GM12865 (cell line): Measurements from ENCODE around the gene ARMC7.
"Not testable (repeated sequence)": the region's sequence is repeated elsewhere in the genome, so short reads cannot be mapped to it uniquely, and the experiment has no call there.

Experiments
- DNase-seq: peaks from one replicate; pipeline ENCODE4 v3.0.0; 2010; ENCODE audit warnings: low read depth
- H3K4me3 ChIP-seq: 2 replicates; pipeline ENCODE4 v1.5.1; 2011; ENCODE audit warnings: mild to moderate bottlenecking, low read depth, low read length, control low read depth
- TF ChIP-seq, protein P1 (sequence below): IDR thresholded peaks from 2 replicates; pipeline ENCODE4 v1.5.1; 2011; ENCODE audit warnings: low read length, control low read depth, low read depth, inconsistent platforms; ENCODE audit not compliant: insufficient read depth; ENCODE audit errors: missing control alignments

ARMC7 gene

DNA sequence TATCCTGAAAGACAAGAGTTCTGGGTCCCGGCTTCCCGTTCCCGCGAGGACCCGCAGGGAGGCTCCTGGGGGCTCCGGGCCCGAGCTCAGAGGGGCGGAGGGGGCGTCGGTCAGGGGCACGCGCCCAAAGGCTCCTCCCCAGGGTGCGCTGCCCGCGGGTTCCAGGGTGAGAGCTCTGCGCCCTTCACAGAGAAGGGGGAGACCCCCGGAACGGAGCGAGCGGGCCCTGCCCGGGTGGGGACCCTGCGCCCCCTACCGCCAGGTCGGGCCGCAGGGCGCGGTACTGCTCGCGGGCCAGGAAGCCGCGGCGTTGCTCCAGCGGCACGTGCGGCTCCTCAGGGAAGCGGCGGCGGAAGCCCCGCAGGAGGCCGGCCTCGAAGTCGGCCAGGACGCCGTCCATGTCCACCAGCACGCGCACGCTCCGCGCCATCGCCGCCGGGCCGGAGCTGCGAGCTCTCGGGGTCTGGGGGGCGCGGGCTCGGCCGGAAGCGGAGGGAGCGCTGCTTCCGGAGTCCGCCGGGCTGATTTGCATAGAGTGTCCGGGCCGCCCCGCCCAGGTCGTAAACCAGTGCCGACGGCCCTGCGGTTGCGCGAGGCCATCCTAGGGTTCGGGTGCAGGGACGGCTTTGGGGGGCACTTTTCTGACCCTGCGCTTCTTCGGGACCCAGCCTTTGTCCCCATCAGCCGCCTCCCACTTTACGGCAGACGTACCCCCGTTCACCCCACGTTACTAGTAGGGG is 21.7 kb downstream of the ARMC7 start, which contains the start of gene NT5C:
NT5C (minus strand) TSS at position 465 of the 740 bp plus-strand sequence; CDS start at position 430, 35 bp downstream.
- TF ChIP-seq, protein P1, sequence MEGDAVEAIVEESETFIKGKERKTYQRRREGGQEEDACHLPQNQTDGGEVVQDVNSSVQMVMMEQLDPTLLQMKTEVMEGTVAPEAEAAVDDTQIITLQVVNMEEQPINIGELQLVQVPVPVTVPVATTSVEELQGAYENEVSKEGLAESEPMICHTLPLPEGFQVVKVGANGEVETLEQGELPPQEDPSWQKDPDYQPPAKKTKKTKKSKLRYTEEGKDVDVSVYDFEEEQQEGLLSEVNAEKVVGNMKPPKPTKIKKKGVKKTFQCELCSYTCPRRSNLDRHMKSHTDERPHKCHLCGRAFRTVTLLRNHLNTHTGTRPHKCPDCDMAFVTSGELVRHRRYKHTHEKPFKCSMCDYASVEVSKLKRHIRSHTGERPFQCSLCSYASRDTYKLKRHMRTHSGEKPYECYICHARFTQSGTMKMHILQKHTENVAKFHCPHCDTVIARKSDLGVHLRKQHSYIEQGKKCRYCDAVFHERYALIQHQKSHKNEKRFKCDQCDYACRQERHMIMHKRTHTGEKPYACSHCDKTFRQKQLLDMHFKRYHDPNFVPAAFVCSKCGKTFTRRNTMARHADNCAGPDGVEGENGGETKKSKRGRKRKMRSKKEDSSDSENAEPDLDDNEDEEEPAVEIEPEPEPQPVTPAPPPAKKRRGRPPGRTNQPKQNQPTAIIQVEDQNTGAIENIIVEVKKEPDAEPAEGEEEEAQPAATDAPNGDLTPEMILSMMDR: peak; percentile 81
- peak; percentile 94 for DNase-seq
- peak within 1 kb of the TSS; percentile 93 for H3K4me3 ChIP-seq

DNA sequence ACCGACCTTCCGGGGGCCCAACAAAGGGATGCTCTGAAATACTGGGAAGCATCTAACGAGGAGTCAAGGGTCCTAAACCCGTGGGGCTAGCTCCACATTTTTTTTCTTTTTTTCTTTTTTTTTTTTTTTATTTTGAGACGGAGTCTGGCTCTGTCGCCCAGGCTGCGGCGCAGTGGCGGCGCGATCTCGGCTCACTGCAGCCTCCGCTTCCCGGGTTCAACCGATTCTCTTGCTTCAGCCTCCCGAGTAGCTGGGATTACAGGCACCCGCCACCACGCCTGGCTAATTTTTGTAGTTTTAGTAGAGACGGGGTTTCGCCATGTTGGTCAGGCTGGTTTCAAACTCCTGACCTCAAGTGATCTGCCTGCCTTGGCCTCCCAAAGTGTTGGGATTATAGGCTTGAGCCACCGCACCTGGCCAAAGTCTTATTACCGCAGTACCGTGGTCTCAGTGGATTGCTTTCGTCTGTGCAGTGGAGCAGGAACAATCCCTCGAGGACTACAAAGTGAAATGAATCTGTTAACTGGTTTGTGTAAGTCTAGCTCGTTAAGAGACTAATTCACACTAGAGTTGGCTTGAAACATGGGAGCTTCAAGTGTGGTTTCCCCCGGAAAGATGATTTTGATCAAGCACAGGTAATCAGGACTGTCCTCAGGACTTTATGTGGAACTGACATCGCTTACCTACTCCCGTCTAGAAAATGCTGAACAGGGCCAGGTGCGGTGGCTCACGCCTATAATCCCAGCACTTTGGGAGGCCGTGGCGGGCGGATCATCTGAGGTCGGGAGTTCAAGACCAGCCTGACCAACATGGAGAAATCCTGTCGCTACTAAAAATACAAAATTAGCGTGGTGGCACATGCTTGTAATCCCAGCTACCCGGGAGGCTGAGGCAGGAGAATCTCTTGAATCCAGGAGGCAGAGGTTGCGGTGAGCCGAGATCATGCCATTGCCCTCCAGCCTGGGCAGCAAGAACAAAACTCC is 22.5 kb downstream of the ARMC7 start:
- DNase-seq: not testable (repeated sequence)
- peak overlapping the region; percentile 93 for H3K4me3 ChIP-seq

DNA sequence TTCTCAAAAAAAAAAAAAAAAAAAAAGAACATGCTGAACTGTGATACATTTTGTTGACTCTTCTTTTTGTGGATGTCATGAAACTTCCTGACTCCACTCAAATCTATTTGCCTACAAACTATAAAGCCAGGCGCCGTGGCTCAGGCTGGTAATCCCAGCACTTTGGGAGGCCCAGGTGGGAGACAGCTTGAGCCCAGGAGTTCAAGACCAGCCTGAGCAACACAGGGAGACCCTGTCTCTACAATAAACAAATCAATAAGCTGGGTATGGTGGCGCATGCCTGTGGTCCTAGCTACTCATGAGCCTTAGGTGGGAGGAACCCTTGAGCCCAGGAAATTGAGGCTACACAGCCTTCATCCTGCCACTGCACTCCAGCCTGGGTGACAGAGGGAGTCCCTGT is 23.2 kb downstream of the ARMC7 start:
- H3K4me3 ChIP-seq: no peak overlapping the region
- DNase-seq: no peak
- TF ChIP-seq, protein P1: no peak

DNA sequence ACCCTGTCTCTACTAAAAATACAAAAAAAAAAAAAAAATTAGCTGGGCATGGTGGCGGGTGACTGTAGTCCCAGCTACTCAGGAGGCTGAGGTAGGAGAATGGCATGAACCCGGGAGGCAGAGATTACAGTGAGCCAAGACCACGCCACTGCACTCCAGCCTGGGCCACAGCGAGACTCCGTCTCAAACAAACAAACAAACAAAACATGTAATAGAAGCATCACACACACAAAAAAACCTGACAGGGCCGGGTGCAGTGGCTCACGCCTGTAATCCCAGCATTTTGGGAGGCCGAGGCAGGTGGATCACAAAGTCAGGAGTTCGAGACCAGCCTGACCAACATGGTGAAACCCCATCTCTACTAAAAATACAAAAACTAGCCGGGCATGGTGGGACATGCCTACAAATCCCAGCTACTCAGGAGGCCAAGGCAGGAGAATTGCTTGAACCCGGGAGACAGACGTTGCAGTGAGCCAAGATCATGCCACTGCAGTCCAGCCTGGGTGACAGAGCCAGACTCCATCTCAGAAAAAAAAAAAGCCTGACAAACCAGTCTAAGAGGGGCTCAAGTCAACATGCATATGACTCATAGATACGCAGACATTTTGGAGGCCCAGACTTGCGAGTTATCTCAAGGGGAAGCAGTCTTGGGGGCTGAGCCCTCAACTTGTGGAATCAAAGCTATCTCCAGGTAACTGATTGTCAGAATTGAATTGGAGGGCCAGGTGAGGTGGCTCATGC is 24.0 kb downstream of the ARMC7 start:
- H3K4me3 ChIP-seq, DNase-seq: not testable (repeated sequence)

DNA sequence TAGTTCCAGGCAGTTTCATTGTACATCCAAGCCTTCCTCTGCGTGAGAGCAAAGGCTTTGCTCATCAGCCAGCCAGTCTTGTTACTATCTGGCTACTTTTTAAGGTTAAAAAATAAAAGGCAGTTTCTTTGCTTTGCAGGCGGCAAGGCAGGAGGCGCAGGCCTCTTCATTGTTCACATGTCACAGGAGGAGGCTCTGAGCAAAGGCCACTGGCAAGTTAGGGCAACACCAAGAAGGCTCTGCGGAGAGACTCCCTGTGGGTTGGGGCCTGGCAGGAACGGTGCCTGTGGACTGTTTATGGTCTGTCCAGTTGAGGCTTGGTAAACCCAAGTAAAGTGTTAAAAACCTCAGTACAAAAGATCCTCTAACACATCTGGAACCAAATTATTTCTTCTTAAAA is 25.7 kb downstream of the ARMC7 start:
- DNase-seq: no peak
- TF ChIP-seq, protein P1: no peak
- no peak overlapping the region for H3K4me3 ChIP-seq

DNA sequence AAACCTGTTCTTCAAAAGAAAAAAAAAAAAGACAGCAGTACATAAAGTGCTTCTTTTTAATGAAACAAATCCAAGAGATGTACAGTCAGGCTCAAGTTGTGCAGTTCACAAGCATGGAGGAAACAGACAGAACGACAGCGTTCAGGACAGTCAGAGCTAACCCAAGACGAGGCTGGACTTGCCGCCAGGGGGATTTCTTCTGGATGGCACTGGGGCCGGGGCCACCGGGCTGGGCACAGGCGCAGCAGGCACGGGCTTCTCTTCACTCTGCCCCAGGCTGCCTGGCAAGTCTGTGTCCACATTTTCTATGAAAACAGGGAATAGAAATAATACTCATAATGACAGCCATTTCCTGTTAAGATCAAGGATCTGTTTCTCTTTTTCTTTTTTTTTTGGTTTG is 26.2 kb downstream of the ARMC7 start:
- TF ChIP-seq, protein P1: no peak
- H3K4me3 ChIP-seq: no peak overlapping the region
- no peak for DNase-seq

DNA sequence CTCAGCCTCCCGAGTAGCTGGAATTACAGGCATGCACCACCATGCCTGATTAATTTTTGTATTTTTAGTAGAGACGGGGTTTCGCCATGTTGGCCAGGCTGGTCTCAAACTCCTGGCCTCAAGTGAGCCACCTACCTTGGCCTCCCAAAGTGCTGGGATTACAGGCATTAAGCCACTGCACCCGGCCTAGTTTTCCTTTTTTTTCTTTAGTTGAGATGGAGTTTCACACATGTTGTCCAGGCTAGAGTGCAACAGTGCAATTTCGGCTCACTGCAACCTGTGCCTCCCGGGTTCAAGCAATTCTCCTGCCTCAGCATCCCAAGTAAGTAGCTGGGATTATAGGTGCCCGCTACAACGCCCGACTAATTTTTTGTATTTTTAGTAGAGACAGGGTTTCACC is 28.0 kb downstream of the ARMC7 start:
- not testable (repeated sequence) for DNase-seq

DNA sequence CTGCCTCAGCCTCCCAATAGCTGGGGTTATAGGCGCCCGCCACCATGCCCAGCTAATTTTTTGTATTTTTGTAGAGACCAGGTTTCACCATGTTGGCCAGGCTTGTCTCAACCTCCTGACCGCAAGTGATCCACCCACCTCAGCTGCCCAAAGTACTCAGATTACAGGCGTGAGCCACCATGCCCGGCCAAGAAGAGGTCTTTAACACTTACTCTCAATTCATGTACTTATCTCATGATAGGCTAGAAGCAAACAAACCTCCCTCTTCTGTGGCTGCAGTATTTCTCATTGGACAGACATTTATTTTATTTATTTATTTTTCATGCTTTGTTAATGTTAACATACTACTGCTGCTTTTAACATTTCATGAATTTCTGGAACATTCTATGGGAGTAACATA is 28.8 kb downstream of the ARMC7 start:
- DNase-seq: no peak
- TF ChIP-seq, protein P1: no peak
- H3K4me3 ChIP-seq: no peak overlapping the region

More for the DNA sequence above, 28.0 kb downstream of the ARMC7 start:
- not testable (repeated sequence) for H3K4me3 ChIP-seq
